C4-2B (cell line): ENCODE results near the gene CCDC38.

Experiments used
- H3K27ac ChIP-seq: fragments of 450-650 bp; 2 replicates; pipeline ENCODE4 v1.5.1; 2017
- CTCF ChIP-seq: fragments of 450-650 bp; conservative IDR thresholded peaks from 2 replicates; pipeline ENCODE4 v1.5.1; 2017; ENCODE audit warnings: mild to moderate bottlenecking
- ZFX ChIP-seq: fragments of 450-650 bp; IDR thresholded peaks from 2 replicates; pipeline ENCODE4 v1.6.1; 2017

Gene CCDC38

DNA sequence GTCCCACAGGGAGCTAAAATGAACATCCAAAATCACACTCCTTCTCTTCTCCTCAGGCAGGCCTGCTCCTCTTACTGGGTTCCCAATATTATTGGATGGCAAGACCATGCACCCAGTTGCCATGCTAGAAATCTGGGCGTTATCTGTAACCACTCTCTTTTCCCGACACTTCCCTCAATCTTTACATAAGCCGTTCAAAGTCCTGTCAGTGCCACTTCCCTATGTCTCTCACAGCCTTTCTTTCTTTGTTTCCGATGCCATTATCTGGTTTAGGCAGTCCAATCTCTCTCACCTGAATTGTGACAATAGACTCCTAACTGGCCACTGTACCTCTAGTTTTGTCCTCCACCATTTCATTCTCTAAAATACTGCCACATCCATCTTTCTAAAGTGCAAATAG is 59.5 kb downstream of the CCDC38 start:
- TF ChIP-seq CTCF (no peak), ZFX (no peak)
- no peak overlapping the region for H3K27ac ChIP-seq

DNA sequence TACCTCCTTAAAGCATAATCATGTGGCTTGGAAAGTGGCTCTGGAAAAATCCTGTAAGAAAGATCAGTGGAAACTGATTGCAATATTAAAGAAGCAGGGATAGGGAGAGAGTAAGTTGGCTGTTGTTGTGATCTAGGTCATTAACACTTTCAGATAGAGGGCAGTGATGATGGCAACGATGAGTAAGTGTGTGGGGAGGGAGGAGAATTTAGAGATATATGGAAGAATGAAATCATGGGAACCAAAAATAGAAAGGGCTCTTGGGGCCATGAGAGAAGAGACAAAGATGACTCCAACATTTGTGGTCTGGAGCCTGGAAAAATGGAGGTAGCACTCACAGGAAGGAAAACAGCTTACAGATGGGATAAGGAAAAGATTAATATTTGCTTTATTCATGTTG is 60.3 kb downstream of the CCDC38 start:
- H3K27ac ChIP-seq: no peak overlapping the region
- no peak for TF ChIP-seq ZFX
- no peak for TF ChIP-seq CTCF

DNA sequence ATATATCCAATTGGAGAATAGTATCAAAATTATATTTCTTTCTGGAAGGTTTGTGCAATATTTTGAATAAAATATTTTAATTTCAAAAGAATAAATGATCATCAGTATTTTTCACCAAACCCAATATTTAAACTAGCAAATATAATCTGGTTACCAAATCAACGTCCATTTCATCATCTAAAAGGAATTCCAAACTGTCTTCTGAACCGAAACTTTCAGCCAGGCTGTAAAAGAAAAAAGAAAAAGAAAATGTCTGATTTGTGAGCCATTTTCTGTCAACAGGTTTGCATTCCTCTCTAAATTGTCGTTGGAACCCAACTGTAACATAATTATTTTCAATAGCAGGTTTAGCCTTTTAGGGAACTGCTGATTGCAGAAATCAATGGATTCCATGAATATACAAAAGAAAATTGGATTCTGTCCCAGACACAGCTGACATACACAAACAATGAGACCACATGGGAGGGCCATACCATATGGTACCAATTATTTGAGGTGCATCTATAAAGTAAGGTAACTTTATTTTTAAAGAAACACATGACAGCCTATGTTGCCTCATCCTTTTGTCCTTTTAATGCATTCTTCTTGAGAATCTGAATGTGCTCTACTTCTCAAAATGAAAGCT is 61.0 kb downstream of the CCDC38 start:
- TF ChIP-seq CTCF (no peak), ZFX (no peak)
- H3K27ac ChIP-seq: no peak overlapping the region

DNA sequence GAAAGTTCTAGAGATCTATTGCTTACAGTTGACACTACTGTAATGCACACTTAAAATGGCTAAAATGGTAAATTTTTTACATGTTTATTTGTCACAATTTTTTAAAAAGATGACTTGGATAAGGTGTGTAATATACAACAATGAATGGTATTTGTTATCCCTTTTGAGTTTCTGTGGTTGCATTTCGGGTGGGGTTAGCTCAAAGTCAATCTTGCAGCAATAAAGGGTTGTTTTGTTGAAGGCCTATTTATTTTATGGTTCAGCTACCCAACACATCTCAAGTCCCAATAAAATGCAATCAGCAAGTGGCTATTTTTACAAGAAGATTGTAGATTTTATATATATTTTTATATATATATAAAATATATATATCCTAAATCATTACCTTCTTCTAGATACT is 61.5 kb downstream of the CCDC38 start:
- TF ChIP-seq ZFX: no peak
- no peak for TF ChIP-seq CTCF
- no peak overlapping the region for H3K27ac ChIP-seq

- no peak overlapping the region for H3K27ac ChIP-seq
- no peak for TF ChIP-seq CTCF
- TF ChIP-seq ZFX: no peak
These were observed 64.8 kb downstream of the CCDC38 start for GRCh38 chr12:95877622-95878021.

DNA sequence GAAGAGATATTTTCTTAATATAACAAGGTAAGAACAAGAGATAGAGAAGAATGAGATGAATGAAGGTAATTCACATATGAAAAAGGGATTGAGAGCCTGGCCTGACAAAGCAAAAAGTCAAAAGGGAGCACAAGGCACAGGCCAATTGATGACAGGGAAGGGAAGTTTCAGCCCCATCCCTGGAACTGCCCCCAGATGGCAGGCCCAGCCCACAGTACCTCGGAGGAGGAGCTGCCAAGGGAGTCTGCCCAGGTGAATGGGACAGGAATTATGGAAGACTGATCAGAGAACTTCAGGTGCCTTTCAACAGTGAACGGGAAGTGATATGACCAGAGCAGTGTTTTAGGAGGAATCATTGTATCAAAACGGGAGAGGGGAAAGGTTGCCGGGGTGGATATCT is 68.0 kb downstream of the CCDC38 start:
- H3K27ac ChIP-seq: no peak overlapping the region
- no peak for TF ChIP-seq ZFX
- no peak for TF ChIP-seq CTCF

GRCh38 chr12:95870897-95871296 is 71.5 kb downstream of the CCDC38 start:
- no peak for TF ChIP-seq CTCF
- TF ChIP-seq ZFX: no peak
- H3K27ac ChIP-seq: no peak overlapping the region
